ELR (cell line): Measurements from ENCODE around the gene CEACAM1.
"Not testable (repeated sequence)": the region's sequence is repeated elsewhere in the genome, so short reads cannot be mapped to it uniquely, and the experiment has no call there.

ENCODE experiments used
- DNase-seq: peaks from one replicate; pipeline ENCODE4 v3.0.0-alpha.2; 2015; ENCODE audit warnings: low read depth

Gene CEACAM1

GRCh38 chr19:42475366-42475765 lies 52.9 kb downstream of the CEACAM1 start:
- no peak for DNase-seq

- DNase-seq: no peak
Measured at GRCh38 chr19:42474743-42475142, 53.5 kb downstream of the CEACAM1 start.

- DNase-seq: no peak
Measured at GRCh38 chr19:42473686-42474085, 54.6 kb downstream of the CEACAM1 start.

GRCh38 chr19:42472402-42473147 lies 55.7 kb downstream of the CEACAM1 start:
- DNase-seq: no peak

- no peak for DNase-seq
Measured at GRCh38 chr19:42471554-42472249, 56.6 kb downstream of the CEACAM1 start.

- DNase-seq: no peak
Measured at GRCh38 chr19:42469311-42470235, 58.7 kb downstream of the CEACAM1 start.

GRCh38 chr19:42468273-42468796 lies 59.9 kb downstream of the CEACAM1 start:
- DNase-seq: peak; percentile 79

GRCh38 chr19:42467183-42467760 lies 61.0 kb downstream of the CEACAM1 start:
- no peak for DNase-seq

- no peak for DNase-seq
Measured at GRCh38 chr19:42466521-42467182, 61.6 kb downstream of the CEACAM1 start.

- no peak for DNase-seq
Measured at GRCh38 chr19:42465827-42466280, 62.4 kb downstream of the CEACAM1 start.

GRCh38 chr19:42461700-42462324 lies 66.5 kb downstream of the CEACAM1 start:
- DNase-seq: no peak

GRCh38 chr19:42461231-42461630 lies 67.0 kb downstream of the CEACAM1 start:
- DNase-seq: not testable (repeated sequence)

- DNase-seq: no peak
Measured at GRCh38 chr19:42459926-42460325, 68.4 kb downstream of the CEACAM1 start.
